Osteocyte (in vitro differentiated cells): Measurements from ENCODE around the gene CBLB. TPM values are rescaled to one million over a fixed set of nuclear protein-coding genes. Genes with fewer than 3 reads are reported as not detected.

Experiments
- DNase-seq: peaks from one replicate; pipeline ENCODE4 v3.0.0; 2021; ENCODE audit warnings: mixed read lengths; ENCODE audit not compliant: unreplicated experiment; ENCODE audit errors: extremely low spot score
- H3K27ac Mint-ChIP-seq: one replicate; pipeline ENCODE4 v1.8.0; 2021; ENCODE audit warnings: mild to moderate bottlenecking, mixed read lengths; ENCODE audit not compliant: unreplicated experiment
- H3K27me3 Mint-ChIP-seq: one replicate; pipeline ENCODE4 v1.8.0; 2021; ENCODE audit warnings: mixed read lengths; ENCODE audit not compliant: unreplicated experiment
- H3K36me3 Mint-ChIP-seq: one replicate; pipeline ENCODE4 v1.8.0; 2021; ENCODE audit warnings: mixed read lengths; ENCODE audit not compliant: unreplicated experiment
- H3K4me1 Mint-ChIP-seq: one replicate; pipeline ENCODE4 v1.8.0; 2021; ENCODE audit warnings: mixed read lengths; ENCODE audit not compliant: unreplicated experiment
- H3K4me3 Mint-ChIP-seq: one replicate; pipeline ENCODE4 v1.8.0; 2021; ENCODE audit warnings: mild to moderate bottlenecking, moderate library complexity, mixed read lengths; ENCODE audit not compliant: unreplicated experiment
- H3K9me3 Mint-ChIP-seq: one replicate; pipeline ENCODE4 v1.8.0; 2021; ENCODE audit warnings: mixed read lengths; ENCODE audit not compliant: unreplicated experiment
- total RNA-seq: library from RNA; stranded (reverse); gene quantifications from 2 replicates; pipeline ENCODE4 v1.2.1, GENCODE V29; 2021
- TF ChIP-seq, protein P1 (sequence below): fragments of 200-600 bp; sonication (generic); IDR thresholded peaks from 2 replicates; pipeline ENCODE4 v1.5.0; 2021; ENCODE audit warnings: antibody characterized with exemption, mild to moderate bottlenecking, moderate library complexity

Gene CBLB
- total RNA-seq, 1 donor from 2014 or later: 28.8 TPM

DNA sequence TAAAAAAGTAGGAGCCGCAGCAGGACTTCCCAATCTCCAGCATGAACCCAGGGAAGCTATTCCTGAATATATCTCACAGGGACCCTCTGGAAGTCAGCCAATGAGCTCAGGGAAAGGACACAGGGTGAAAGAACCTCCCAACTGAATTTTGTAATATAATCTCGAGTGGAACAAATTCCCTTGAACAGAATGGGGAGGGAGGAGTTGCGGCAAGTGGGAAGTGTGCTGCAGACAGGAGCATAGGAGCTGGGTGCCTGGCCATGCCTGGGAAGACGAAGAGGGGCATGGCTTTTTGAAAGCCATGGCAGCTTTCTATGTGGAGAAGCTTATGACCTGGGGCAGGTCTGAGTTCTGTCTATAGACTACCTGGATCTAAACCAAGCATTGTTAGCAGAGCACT lies 98.4 kb downstream of the CBLB start:
- Mint-ChIP-seq H3K4me1 (no peaks in the 10 kb centered on the region), H3K4me3 (no peak overlapping the region), H3K9me3 (no peaks in the 10 kb centered on the region), H3K27ac (no peak overlapping the region), H3K27me3 (no peaks in the 10 kb centered on the region), H3K36me3 (peaks cover 22% of the 10 kb centered on the region)
- no peak for DNase-seq
- TF ChIP-seq, protein P1, sequence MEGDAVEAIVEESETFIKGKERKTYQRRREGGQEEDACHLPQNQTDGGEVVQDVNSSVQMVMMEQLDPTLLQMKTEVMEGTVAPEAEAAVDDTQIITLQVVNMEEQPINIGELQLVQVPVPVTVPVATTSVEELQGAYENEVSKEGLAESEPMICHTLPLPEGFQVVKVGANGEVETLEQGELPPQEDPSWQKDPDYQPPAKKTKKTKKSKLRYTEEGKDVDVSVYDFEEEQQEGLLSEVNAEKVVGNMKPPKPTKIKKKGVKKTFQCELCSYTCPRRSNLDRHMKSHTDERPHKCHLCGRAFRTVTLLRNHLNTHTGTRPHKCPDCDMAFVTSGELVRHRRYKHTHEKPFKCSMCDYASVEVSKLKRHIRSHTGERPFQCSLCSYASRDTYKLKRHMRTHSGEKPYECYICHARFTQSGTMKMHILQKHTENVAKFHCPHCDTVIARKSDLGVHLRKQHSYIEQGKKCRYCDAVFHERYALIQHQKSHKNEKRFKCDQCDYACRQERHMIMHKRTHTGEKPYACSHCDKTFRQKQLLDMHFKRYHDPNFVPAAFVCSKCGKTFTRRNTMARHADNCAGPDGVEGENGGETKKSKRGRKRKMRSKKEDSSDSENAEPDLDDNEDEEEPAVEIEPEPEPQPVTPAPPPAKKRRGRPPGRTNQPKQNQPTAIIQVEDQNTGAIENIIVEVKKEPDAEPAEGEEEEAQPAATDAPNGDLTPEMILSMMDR: no peak

DNA sequence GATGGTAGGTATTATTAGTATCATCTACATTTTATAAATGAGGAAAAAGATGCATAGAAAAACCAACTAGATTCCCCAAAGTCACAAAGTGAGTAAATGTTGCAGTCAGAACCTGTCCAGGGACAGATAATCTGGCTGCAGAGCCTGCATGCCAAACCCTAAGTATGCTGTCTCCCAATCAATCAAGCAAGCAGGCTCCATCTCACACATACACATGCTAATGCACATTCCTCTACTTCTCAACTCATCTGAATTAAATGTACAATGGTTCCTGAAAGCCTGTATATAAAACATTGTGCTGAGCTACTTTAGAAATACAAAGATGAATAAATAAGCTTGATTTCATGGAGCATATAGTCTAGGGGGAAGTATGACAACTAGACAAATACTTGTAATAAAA lies 101.0 kb downstream of the CBLB start:
- Mint-ChIP-seq H3K36me3 (peaks cover 21% of the 10 kb centered on the region), H3K4me1 (no peaks in the 10 kb centered on the region), H3K4me3 (no peak overlapping the region), H3K27ac (no peak overlapping the region), H3K27me3 (no peaks in the 10 kb centered on the region), H3K9me3 (peaks cover 1% of the 10 kb centered on the region)
- DNase-seq: no peak
- TF ChIP-seq, protein P1: no peak

GRCh38 chr3:105767216-105767615 lies 101.6 kb downstream of the CBLB start:
- Mint-ChIP-seq H3K9me3 (peaks cover 5% of the 10 kb centered on the region), H3K27ac (no peak overlapping the region), H3K4me1 (no peaks in the 10 kb centered on the region), H3K27me3 (no peaks in the 10 kb centered on the region), H3K36me3 (peaks cover 22% of the 10 kb centered on the region), H3K4me3 (no peak overlapping the region)
- no peak for DNase-seq
- TF ChIP-seq, protein P1: no peak

DNA sequence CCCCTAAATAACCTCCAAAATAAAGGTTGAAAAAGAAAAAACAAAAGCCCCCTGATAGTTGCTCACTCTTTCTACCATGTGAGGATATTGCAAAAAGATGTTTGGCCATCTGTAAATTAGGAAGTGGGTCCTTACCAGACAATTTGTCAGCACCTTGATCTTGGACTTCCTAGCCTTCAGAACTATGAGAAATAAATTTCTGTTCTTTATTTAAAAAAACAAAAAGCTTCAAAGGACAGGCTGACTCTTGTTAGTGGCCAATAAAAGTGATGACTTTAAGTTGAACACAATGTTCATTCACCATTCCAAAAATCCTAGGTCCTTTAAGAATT lies 103.5 kb downstream of the CBLB start:
- TF ChIP-seq, protein P1: no peak
- Mint-ChIP-seq H3K27ac (no peak overlapping the region), H3K9me3 (peaks cover 13% of the 10 kb centered on the region), H3K4me1 (no peaks in the 10 kb centered on the region), H3K27me3 (no peaks in the 10 kb centered on the region), H3K36me3 (peaks cover 27% of the 10 kb centered on the region), H3K4me3 (no peak overlapping the region)
- no peak for DNase-seq

DNA sequence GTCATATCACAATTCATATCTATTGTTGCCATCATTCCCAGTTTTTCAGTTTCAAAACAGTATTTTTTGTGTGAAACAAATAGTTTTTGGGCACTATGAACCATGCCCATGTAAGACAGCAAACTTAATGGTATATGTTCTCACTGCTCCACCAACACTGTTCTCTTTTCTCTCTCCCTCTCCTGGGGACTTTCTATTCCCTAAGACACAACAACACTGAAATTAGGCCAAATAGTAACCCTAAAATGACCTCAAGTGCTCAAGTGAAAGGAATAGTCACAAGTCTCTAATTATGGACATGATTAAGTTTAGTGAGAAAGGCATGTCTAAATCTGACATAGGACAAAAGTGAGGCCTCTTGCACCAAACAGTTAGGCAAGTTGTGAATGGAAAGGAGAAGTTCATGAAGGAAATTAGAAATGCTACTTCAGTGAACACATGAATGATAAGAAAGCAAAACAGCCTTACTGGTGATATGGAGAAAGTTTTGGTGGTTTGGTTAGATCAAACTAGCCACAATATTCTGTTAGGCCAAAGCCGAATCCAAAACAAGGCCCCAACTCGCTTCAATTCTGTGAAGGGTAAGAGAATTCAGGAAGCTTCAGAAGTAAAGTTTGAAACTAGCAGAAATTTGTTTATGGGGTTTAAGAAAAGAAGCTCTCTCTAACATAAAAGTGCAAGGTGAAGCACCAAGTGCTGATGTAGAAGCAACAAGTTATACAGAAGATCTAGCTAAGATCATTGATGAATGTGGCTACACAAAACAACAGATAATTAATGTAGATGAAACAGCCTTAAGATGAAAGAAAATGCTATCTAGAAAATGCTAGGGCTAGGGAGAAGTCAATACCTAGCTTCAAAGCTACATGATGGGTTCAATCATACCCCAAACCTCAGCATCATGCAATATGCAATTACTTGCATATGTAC lies 104.2 kb downstream of the CBLB start:
- Mint-ChIP-seq H3K9me3 (peaks cover 13% of the 10 kb centered on the region), H3K4me3 (no peak overlapping the region), H3K27me3 (no peaks in the 10 kb centered on the region), H3K4me1 (no peaks in the 10 kb centered on the region), H3K36me3 (peaks cover 23% of the 10 kb centered on the region), H3K27ac (no peak overlapping the region)
- no peak for DNase-seq
- TF ChIP-seq, protein P1: no peak
